HEK293 (cell line): ENCODE data around the gene SRL.

ENCODE experiments used
- GLI2 ChIP-seq: fragments of 450-650 bp; formaldehyde crosslinking; IDR thresholded peaks from 2 replicates; pipeline ENCODE4; 2017; ENCODE audit warnings: missing biosample characterization, missing genetic modification characterization, low read depth, borderline replicate concordance
- GLI4 ChIP-seq: fragments of 450-650 bp; formaldehyde crosslinking; IDR thresholded peaks from 2 replicates; pipeline ENCODE4 v1.5.1; 2016; ENCODE audit warnings: missing biosample characterization, missing genetic modification characterization
- GLIS2 ChIP-seq: fragments of 450-650 bp; formaldehyde crosslinking; IDR thresholded peaks from 2 replicates; pipeline ENCODE4 v1.5.1; 2016; ENCODE audit warnings: missing biosample characterization, missing genetic modification characterization
- HOXA7 ChIP-seq: sonication (generic); formaldehyde crosslinking; IDR thresholded peaks from 2 replicates; pipeline ENCODE4 v1.8.1; 2022; ENCODE audit warnings: missing genetic modification reagents, borderline replicate concordance
- KLF1 ChIP-seq: fragments of 450-650 bp; formaldehyde crosslinking; IDR thresholded peaks from 2 replicates; pipeline ENCODE4 v1.5.1; 2016; ENCODE audit warnings: missing biosample characterization, missing genetic modification characterization
- SCRT2 ChIP-seq: fragments of 450-650 bp; formaldehyde crosslinking; IDR thresholded peaks from 2 replicates; pipeline ENCODE4 v1.5.1; 2016; ENCODE audit warnings: missing biosample characterization, missing genetic modification characterization
- SP7 ChIP-seq: fragments of 450-650 bp; formaldehyde crosslinking; IDR thresholded peaks from 2 replicates; pipeline ENCODE4 v1.5.1; 2016; ENCODE audit warnings: missing biosample characterization, missing genetic modification characterization
- ZEB2 ChIP-seq: fragments of 450-650 bp; formaldehyde crosslinking; IDR thresholded peaks from 2 replicates; pipeline ENCODE4 v1.5.1; 2016; ENCODE audit warnings: missing biosample characterization, missing genetic modification characterization
- ZNF10 ChIP-seq: fragments of 450-650 bp; formaldehyde crosslinking; IDR thresholded peaks from 2 replicates; pipeline ENCODE4 v1.5.1; 2017; ENCODE audit warnings: missing biosample characterization, missing genetic modification characterization
- ZNF140 ChIP-seq: fragments of 450-650 bp; formaldehyde crosslinking; IDR thresholded peaks from 2 replicates; pipeline ENCODE4 v1.5.1; 2016; ENCODE audit warnings: missing biosample characterization, missing genetic modification characterization
- ZNF2 ChIP-seq: fragments of 450-650 bp; formaldehyde crosslinking; IDR thresholded peaks from 2 replicates; pipeline ENCODE4 v1.5.1; 2016; ENCODE audit warnings: missing biosample characterization, missing genetic modification characterization
- ZNF214 ChIP-seq: fragments of 450-650 bp; formaldehyde crosslinking; IDR thresholded peaks from 2 replicates; pipeline ENCODE4 v1.5.1; 2017; ENCODE audit warnings: missing biosample characterization, mild to moderate bottlenecking, missing genetic modification characterization, borderline replicate concordance
- ZNF223 ChIP-seq: fragments of 450-650 bp; formaldehyde crosslinking; IDR thresholded peaks from 2 replicates; pipeline ENCODE4 v1.5.1; 2016; ENCODE audit warnings: missing biosample characterization, missing genetic modification characterization
- ZNF292 ChIP-seq: fragments of 450-650 bp; formaldehyde crosslinking; IDR thresholded peaks from 2 replicates; pipeline ENCODE4 v1.5.1; 2016; ENCODE audit warnings: low read depth, missing biosample characterization, missing genetic modification characterization, borderline replicate concordance
- ZNF311 ChIP-seq: fragments of 450-650 bp; formaldehyde crosslinking; IDR thresholded peaks from 2 replicates; pipeline ENCODE4 v1.5.1; 2017; ENCODE audit warnings: missing biosample characterization, missing genetic modification characterization, borderline replicate concordance
- ZNF391 ChIP-seq: fragments of 450-650 bp; formaldehyde crosslinking; IDR thresholded peaks from 2 replicates; pipeline ENCODE4 v1.5.1; 2016; ENCODE audit warnings: low read depth, missing biosample characterization, missing genetic modification characterization, borderline replicate concordance
- ZNF426 ChIP-seq: fragments of 450-650 bp; formaldehyde crosslinking; IDR thresholded peaks from 2 replicates; pipeline ENCODE4 v1.5.1; 2017; ENCODE audit warnings: missing biosample characterization, missing genetic modification characterization, mild to moderate bottlenecking, inconsistent platforms, moderate library complexity
- ZNF501 ChIP-seq: fragments of 450-650 bp; formaldehyde crosslinking; IDR thresholded peaks from 2 replicates; pipeline ENCODE4 v1.5.1; 2016; ENCODE audit warnings: missing biosample characterization, missing genetic modification characterization
- ZNF600 ChIP-seq: fragments of 450-650 bp; formaldehyde crosslinking; IDR thresholded peaks from 2 replicates; pipeline ENCODE4 v1.5.1; 2016; ENCODE audit warnings: missing biosample characterization, missing genetic modification characterization
- ZNF610 ChIP-seq: fragments of 450-650 bp; formaldehyde crosslinking; IDR thresholded peaks from 2 replicates; pipeline ENCODE4 v1.5.1; 2016; ENCODE audit warnings: missing biosample characterization, missing genetic modification characterization, borderline replicate concordance
- ZNF624 ChIP-seq: fragments of 450-650 bp; formaldehyde crosslinking; IDR thresholded peaks from 2 replicates; pipeline ENCODE4 v1.5.1; 2017; ENCODE audit warnings: missing biosample characterization, missing genetic modification characterization
- ZNF629 ChIP-seq: fragments of 450-650 bp; formaldehyde crosslinking; IDR thresholded peaks from 2 replicates; pipeline ENCODE4 v1.5.1; 2017; ENCODE audit warnings: missing biosample characterization, missing genetic modification characterization
- ZNF701 ChIP-seq: fragments of 450-650 bp; formaldehyde crosslinking; IDR thresholded peaks from 2 replicates; pipeline ENCODE4 v1.5.1; 2016; ENCODE audit warnings: missing biosample characterization, missing genetic modification characterization
- ZNF792 ChIP-seq: fragments of 450-650 bp; formaldehyde crosslinking; IDR thresholded peaks from 2 replicates; pipeline ENCODE4 v1.5.1; 2016; ENCODE audit warnings: missing biosample characterization, missing genetic modification characterization
- ZNF843 ChIP-seq: fragments of 450-650 bp; formaldehyde crosslinking; IDR thresholded peaks from 2 replicates; pipeline ENCODE4 v1.5.1; 2016; ENCODE audit warnings: missing biosample characterization, missing genetic modification characterization
- ZXDB ChIP-seq: fragments of 450-650 bp; formaldehyde crosslinking; IDR thresholded peaks from 2 replicates; pipeline ENCODE4 v1.5.1; 2016; ENCODE audit warnings: missing biosample characterization, missing genetic modification characterization
- TF ChIP-seq, protein P1 (sequence below): fragments of 450-650 bp; formaldehyde crosslinking; IDR thresholded peaks from 2 replicates; pipeline ENCODE4 v1.5.1; 2016; ENCODE audit warnings: missing biosample characterization, missing genetic modification characterization
- TF ChIP-seq, protein P2 (sequence below): fragments of 450-650 bp; formaldehyde crosslinking; IDR thresholded peaks from 2 replicates; pipeline ENCODE4 v1.5.1; 2016; ENCODE audit warnings: missing biosample characterization, missing genetic modification characterization
- TF ChIP-seq, protein P3 (sequence below): fragments of 450-650 bp; formaldehyde crosslinking; IDR thresholded peaks from 2 replicates; pipeline ENCODE4 v1.5.1; 2016; ENCODE audit warnings: missing biosample characterization, missing genetic modification characterization, borderline replicate concordance
- TF ChIP-seq, protein P4 (sequence below): fragments of 450-650 bp; formaldehyde crosslinking; IDR thresholded peaks from 2 replicates; pipeline ENCODE4 v1.5.1; 2016; ENCODE audit warnings: missing biosample characterization, missing genetic modification characterization
- TF ChIP-seq, protein P5 (sequence below): sonication (generic); formaldehyde crosslinking; IDR thresholded peaks from 2 replicates; pipeline ENCODE4 v1.8.1; 2022; ENCODE audit warnings: mild to moderate bottlenecking, moderate library complexity, missing genetic modification reagents

Gene SRL

DNA sequence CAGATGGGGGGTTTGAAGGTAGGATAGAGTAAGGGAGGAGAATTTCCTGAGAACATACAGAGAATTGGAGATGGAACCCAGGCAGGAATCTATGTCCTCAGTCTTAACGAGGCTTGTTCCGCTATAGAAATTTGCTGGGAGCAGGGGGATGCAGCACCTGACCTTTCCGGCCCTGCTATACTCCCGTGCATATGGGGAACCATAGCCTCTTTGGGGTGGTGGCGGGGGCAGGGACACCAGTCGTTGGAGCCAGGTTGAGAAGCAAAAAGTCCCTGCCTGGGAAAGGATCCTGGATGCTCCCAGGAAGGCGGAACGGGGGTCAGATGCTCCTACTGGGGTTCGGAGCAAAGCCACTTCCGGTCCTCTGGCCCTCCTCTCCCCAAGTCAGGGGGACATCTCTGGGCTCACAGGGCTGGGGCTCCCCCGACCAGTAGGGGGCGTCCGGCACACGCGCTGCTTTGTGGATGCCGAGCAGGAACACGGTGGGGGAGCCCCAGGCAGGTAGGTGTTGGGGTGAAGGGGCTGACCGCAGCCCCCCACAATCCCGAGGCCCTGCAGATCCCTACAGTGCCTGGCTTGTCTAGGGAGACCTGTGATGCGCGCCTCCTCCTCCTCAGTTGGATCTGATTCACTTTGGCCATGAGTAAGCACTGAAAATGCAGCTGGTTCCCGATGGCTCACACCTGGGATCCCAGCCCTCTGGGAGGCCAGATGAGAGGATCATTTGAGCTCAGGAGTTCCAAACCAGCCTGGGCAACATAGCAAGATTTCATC lies 46.5 kb upstream of the SRL start (continued):
- TF ChIP-seq, protein P1, sequence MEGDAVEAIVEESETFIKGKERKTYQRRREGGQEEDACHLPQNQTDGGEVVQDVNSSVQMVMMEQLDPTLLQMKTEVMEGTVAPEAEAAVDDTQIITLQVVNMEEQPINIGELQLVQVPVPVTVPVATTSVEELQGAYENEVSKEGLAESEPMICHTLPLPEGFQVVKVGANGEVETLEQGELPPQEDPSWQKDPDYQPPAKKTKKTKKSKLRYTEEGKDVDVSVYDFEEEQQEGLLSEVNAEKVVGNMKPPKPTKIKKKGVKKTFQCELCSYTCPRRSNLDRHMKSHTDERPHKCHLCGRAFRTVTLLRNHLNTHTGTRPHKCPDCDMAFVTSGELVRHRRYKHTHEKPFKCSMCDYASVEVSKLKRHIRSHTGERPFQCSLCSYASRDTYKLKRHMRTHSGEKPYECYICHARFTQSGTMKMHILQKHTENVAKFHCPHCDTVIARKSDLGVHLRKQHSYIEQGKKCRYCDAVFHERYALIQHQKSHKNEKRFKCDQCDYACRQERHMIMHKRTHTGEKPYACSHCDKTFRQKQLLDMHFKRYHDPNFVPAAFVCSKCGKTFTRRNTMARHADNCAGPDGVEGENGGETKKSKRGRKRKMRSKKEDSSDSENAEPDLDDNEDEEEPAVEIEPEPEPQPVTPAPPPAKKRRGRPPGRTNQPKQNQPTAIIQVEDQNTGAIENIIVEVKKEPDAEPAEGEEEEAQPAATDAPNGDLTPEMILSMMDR, result peak; percentile 92
- peak; percentile 32; the same call in 1 of the 2 replicates for TF ChIP-seq ZNF501 (tag by site-specific recombination)
- TF ChIP-seq, protein P2, sequence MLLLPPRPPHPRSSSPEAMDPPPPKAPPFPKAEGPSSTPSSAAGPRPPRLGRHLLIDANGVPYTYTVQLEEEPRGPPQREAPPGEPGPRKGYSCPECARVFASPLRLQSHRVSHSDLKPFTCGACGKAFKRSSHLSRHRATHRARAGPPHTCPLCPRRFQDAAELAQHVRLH (tag by site-specific recombination), result no peak
- no peak for TF ChIP-seq ZNF843
- TF ChIP-seq ZNF10, result no peak
- no peak for TF ChIP-seq ZNF600 (tag by site-specific recombination)
- TF ChIP-seq ZNF223 (tag by site-specific recombination), result no peak
- peak; percentile 92 for TF ChIP-seq ZNF2
- TF ChIP-seq, protein P3, sequence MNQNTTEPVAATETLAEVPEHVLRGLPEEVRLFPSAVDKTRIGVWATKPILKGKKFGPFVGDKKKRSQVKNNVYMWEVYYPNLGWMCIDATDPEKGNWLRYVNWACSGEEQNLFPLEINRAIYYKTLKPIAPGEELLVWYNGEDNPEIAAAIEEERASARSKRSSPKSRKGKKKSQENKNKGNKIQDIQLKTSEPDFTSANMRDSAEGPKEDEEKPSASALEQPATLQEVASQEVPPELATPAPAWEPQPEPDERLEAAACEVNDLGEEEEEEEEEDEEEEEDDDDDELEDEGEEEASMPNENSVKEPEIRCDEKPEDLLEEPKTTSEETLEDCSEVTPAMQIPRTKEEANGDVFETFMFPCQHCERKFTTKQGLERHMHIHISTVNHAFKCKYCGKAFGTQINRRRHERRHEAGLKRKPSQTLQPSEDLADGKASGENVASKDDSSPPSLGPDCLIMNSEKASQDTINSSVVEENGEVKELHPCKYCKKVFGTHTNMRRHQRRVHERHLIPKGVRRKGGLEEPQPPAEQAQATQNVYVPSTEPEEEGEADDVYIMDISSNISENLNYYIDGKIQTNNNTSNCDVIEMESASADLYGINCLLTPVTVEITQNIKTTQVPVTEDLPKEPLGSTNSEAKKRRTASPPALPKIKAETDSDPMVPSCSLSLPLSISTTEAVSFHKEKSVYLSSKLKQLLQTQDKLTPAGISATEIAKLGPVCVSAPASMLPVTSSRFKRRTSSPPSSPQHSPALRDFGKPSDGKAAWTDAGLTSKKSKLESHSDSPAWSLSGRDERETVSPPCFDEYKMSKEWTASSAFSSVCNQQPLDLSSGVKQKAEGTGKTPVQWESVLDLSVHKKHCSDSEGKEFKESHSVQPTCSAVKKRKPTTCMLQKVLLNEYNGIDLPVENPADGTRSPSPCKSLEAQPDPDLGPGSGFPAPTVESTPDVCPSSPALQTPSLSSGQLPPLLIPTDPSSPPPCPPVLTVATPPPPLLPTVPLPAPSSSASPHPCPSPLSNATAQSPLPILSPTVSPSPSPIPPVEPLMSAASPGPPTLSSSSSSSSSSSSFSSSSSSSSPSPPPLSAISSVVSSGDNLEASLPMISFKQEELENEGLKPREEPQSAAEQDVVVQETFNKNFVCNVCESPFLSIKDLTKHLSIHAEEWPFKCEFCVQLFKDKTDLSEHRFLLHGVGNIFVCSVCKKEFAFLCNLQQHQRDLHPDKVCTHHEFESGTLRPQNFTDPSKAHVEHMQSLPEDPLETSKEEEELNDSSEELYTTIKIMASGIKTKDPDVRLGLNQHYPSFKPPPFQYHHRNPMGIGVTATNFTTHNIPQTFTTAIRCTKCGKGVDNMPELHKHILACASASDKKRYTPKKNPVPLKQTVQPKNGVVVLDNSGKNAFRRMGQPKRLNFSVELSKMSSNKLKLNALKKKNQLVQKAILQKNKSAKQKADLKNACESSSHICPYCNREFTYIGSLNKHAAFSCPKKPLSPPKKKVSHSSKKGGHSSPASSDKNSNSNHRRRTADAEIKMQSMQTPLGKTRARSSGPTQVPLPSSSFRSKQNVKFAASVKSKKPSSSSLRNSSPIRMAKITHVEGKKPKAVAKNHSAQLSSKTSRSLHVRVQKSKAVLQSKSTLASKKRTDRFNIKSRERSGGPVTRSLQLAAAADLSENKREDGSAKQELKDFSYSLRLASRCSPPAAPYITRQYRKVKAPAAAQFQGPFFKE (tag by site-specific recombination), result no peak
- TF ChIP-seq, protein P4, sequence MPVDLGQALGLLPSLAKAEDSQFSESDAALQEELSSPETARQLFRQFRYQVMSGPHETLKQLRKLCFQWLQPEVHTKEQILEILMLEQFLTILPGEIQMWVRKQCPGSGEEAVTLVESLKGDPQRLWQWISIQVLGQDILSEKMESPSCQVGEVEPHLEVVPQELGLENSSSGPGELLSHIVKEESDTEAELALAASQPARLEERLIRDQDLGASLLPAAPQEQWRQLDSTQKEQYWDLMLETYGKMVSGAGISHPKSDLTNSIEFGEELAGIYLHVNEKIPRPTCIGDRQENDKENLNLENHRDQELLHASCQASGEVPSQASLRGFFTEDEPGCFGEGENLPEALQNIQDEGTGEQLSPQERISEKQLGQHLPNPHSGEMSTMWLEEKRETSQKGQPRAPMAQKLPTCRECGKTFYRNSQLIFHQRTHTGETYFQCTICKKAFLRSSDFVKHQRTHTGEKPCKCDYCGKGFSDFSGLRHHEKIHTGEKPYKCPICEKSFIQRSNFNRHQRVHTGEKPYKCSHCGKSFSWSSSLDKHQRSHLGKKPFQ (tag by site-specific recombination), result no peak
- no peak for TF ChIP-seq ZNF701 (tag by site-specific recombination)
- no peak for TF ChIP-seq HOXA7 (CRISPR knock-in tag)
- no peak; the same call in 1 of the 2 replicates for TF ChIP-seq GLIS2 (tag by site-specific recombination)
- no peak for TF ChIP-seq ZNF426 (tag by site-specific recombination)
- no peak for TF ChIP-seq ZNF610 (tag by site-specific recombination)
- TF ChIP-seq ZEB2, result peak; percentile 53; the same call in 1 of the 2 replicates
- no peak for TF ChIP-seq SCRT2 (tag by site-specific recombination)
- TF ChIP-seq SP7 (tag by site-specific recombination), result 0 out of 2 replicates have a peak, but pooled peaks have one; percentile 27
- no peak for TF ChIP-seq GLI2 (tag by site-specific recombination)
- TF ChIP-seq ZXDB (tag by site-specific recombination), result peak; percentile 38; the same call in 1 of the 2 replicates
- no peak for TF ChIP-seq GLI4 (tag by site-specific recombination)
- no peak for TF ChIP-seq ZNF214 (tag by site-specific recombination)
- no peak for TF ChIP-seq KLF1 (tag by site-specific recombination)
- no peak for TF ChIP-seq ZNF311
- TF ChIP-seq ZNF624 (tag by site-specific recombination), result no peak
- TF ChIP-seq ZNF292 (tag by site-specific recombination), result no peak
- TF ChIP-seq, protein P5, sequence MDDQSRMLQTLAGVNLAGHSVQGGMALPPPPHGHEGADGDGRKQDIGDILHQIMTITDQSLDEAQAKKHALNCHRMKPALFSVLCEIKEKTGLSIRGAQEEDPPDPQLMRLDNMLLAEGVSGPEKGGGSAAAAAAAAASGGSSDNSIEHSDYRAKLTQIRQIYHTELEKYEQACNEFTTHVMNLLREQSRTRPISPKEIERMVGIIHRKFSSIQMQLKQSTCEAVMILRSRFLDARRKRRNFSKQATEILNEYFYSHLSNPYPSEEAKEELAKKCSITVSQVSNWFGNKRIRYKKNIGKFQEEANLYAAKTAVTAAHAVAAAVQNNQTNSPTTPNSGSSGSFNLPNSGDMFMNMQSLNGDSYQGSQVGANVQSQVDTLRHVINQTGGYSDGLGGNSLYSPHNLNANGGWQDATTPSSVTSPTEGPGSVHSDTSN (CRISPR knock-in tag), result no peak
- no peak for TF ChIP-seq ZNF140 (tag by site-specific recombination)
- no peak for TF ChIP-seq ZNF792 (tag by site-specific recombination)
- TF ChIP-seq ZNF391 (tag by site-specific recombination), result no peak
- TF ChIP-seq ZNF629 (tag by site-specific recombination), result no peak
